GM21576 (cell line): ENCODE data around the gene CCL26.
"Not testable (repeated sequence)": the region's sequence is repeated elsewhere in the genome, so short reads cannot be mapped to it uniquely, and the experiment has no call there.

ENCODE experiments used
- ATAC-seq: cut with Tn5 transposase; IDR thresholded peaks from one replicate; pipeline ENCODE4 v1.9.1; 2021; ENCODE audit warnings: mild to moderate bottlenecking, moderate library complexity; ENCODE audit not compliant: unreplicated experiment

Gene CCL26

GRCh38 chr7:75793676-75794075, 21.7 kb upstream of the CCL26 start:
- no peak for ATAC-seq

GRCh38 chr7:75792567-75792966, 20.6 kb upstream of the CCL26 start:
- not testable (repeated sequence) for ATAC-seq

- no peak for ATAC-seq
Measured at GRCh38 chr7:75789361-75789924, 17.4 kb upstream of the CCL26 start.

- ATAC-seq: not testable (repeated sequence)
Measured at GRCh38 chr7:75788154-75788847, 16.3 kb upstream of the CCL26 start.

- ATAC-seq: not testable (repeated sequence)
Measured at GRCh38 chr7:75783058-75783457, 11.0 kb upstream of the CCL26 start.

- not testable (repeated sequence) for ATAC-seq
Measured at GRCh38 chr7:75780647-75781273, 8.7 kb upstream of the CCL26 start.

- ATAC-seq: not testable (repeated sequence)
Measured at GRCh38 chr7:75779516-75779915, 7.5 kb upstream of the CCL26 start.

GRCh38 chr7:75779035-75779434, 7.0 kb upstream of the CCL26 start:
- not testable (repeated sequence) for ATAC-seq

- no peak for ATAC-seq
Measured at GRCh38 chr7:75776295-75776971, 4.4 kb upstream of the CCL26 start.

- ATAC-seq: not testable (repeated sequence)
Measured at GRCh38 chr7:75773958-75774357, 1.9 kb upstream of the CCL26 start.

GRCh38 chr7:75771224-75771623, 787 bp downstream of the CCL26 start:
- no peak for ATAC-seq

- peak; percentile 53 for ATAC-seq
Measured at GRCh38 chr7:75762350-75762917, 9.6 kb downstream of the CCL26 start.

GRCh38 chr7:75761801-75762200, 10.2 kb downstream of the CCL26 start:
- ATAC-seq: not testable (repeated sequence)

- no peak for ATAC-seq
Measured at GRCh38 chr7:75758491-75758890, 13.5 kb downstream of the CCL26 start.

GRCh38 chr7:75757860-75758259, 14.2 kb downstream of the CCL26 start:
- ATAC-seq: no peak

GRCh38 chr7:75756991-75757676, 14.9 kb downstream of the CCL26 start:
- ATAC-seq: no peak

GRCh38 chr7:75756206-75756990, 15.6 kb downstream of the CCL26 start:
- no peak for ATAC-seq

- ATAC-seq: no peak
Measured at GRCh38 chr7:75743455-75743859, 28.6 kb downstream of the CCL26 start.

- no peak for ATAC-seq
Measured at GRCh38 chr7:75740846-75741497, 31.0 kb downstream of the CCL26 start.
